Activated CD8-positive, alpha-beta memory T cell treated with anti-CD3 and anti-CD28 coated beads, Interleukin-2, amount 10 ng/mL, durations not matched to agents 7 days and 5 days (primary cell): ENCODE results near the gene SEMA4B. TPM values are rescaled to one million over a fixed set of nuclear protein-coding genes. Genes with fewer than 3 reads are reported as not detected.

Experiments used
- ATAC-seq: fragments of 150-1000 bp; cut with Tn5 transposase; one replicate; pipeline ENCODE4 v1.10.0; 2021; ENCODE audit warnings: moderate library complexity
- CTCF ChIA-PET: fragments of 350-600 bp; sonication (Branson Sonifier 250); formaldehyde crosslinking; loops from one replicate; lab custom pipeline; 2021; ENCODE audit warnings: antibody characterized with exemption; lab: Charles Lee
- DNase-seq: peaks from one replicate; pipeline ENCODE4 v3.0.0-alpha.2; 2020
- H3K27ac Mint-ChIP-seq: one replicate; pipeline ENCODE4 v1.8.0; 2021; ENCODE audit warnings: mild to moderate bottlenecking, mixed read lengths
- H3K27me3 Mint-ChIP-seq: one replicate; pipeline ENCODE4 v1.8.0; 2021; ENCODE audit warnings: mixed read lengths
- H3K36me3 Mint-ChIP-seq: one replicate; pipeline ENCODE4 v1.8.0; 2021; ENCODE audit warnings: mild to moderate bottlenecking, mixed read lengths
- H3K4me1 Mint-ChIP-seq: one replicate; pipeline ENCODE4 v1.8.0; 2021; ENCODE audit warnings: mixed read lengths
- H3K4me3 Mint-ChIP-seq: one replicate; pipeline ENCODE4 v1.8.0; 2021; ENCODE audit warnings: mild to moderate bottlenecking, moderate library complexity, mixed read lengths
- H3K9me3 Mint-ChIP-seq: one replicate; pipeline ENCODE4 v1.8.0; 2022; ENCODE audit warnings: low read depth, mixed read lengths
- total RNA-seq, 2 experiments: library from RNA; stranded (reverse); gene quantifications; one replicate each; pipeline ENCODE4 v1.2.3, GENCODE V29; 2021

The SEMA4B gene
- total RNA-seq, 2 experiments from 2014 or later, result 6.0 to 13.8 TPM

DNA sequence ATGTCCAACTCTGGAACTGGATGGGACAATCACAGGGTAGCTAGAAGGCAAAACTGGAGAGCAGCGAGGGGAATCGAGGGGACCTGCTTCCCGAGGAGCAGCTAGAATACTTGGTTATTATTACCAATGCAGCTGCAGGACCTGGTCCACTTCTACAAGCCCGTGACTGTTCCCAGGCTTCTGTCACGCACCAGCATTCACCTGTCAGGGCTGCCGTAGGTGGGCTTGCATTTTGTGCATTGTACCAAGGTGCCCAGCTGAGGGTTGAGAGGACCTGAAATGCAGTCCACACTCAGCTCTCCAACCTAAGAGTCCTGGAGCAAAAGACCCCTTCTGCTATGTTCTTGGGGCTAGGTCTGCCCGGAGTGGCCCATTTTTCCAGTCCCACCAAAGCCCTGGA lies 2.3 kb downstream of the SEMA4B start:
- DNase-seq (no peak), ATAC-seq (no peak)
- H3K27ac Mint-ChIP-seq, result no peak overlapping the region
- no peaks in the 10 kb centered on the region for H3K9me3 Mint-ChIP-seq
- CTCF ChIA-PET, result interaction anchor here (0.6 to 1.8 kb wide), 3 partner anchors 9 to 60 kb away, joined by 3 to 6 read pairs (median 3); no protein-coding TSS in a partner anchor
- peaks cover 5% of the 10 kb centered on the region for H3K27me3 Mint-ChIP-seq
- no peak overlapping the region for H3K4me3 Mint-ChIP-seq
- H3K4me1 Mint-ChIP-seq, result peaks cover 11% of the 10 kb centered on the region
- no peaks in the 10 kb centered on the region for H3K36me3 Mint-ChIP-seq

DNA sequence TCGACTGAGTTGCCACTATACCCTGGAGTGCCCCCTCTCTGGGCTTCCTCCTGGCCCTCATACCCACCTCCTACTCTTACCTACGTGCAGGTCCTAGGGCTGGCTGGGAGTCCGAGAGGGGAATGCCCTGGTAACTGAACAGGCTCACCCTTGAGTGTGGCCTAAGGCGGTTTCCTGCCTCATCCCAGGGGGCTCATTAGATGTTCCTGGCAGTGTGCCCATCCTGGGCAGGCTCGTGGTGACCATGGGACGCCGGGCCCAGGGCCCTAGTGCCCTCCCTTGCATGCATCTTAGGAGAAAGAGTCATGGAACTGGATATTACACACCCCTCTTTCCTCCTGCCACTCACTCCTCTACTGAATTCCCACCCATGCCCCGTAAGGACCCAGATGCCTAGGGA lies 2.8 kb downstream of the SEMA4B start:
- Mint-ChIP-seq H3K4me3 (no peak overlapping the region), H3K36me3 (no peaks in the 10 kb centered on the region), H3K27me3 (peaks cover 5% of the 10 kb centered on the region), H3K27ac (no peak overlapping the region), H3K4me1 (peaks cover 14% of the 10 kb centered on the region), H3K9me3 (no peaks in the 10 kb centered on the region)
- CTCF ChIA-PET, result interaction anchor here (0.6 kb wide), 1 partner anchor 53 kb away, joined by 3 read pairs; no protein-coding TSS in a partner anchor
- DNase-seq, result no peak
- no peak for ATAC-seq

- H3K27ac Mint-ChIP-seq, result no peak overlapping the region
- H3K9me3 Mint-ChIP-seq, result no peaks in the 10 kb centered on the region
- H3K4me1 Mint-ChIP-seq, result peaks cover 26% of the 10 kb centered on the region
- H3K36me3 Mint-ChIP-seq, result no peaks in the 10 kb centered on the region
- ATAC-seq (no peak), DNase-seq (no peak)
- H3K4me3 Mint-ChIP-seq, result no peak overlapping the region
- CTCF ChIA-PET, result interaction anchor here (1.4 kb wide), 1 partner anchor 16 kb away, joined by 3 read pairs; no protein-coding TSS in a partner anchor
- peaks cover 5% of the 10 kb centered on the region for H3K27me3 Mint-ChIP-seq
Measured at GRCh38 chr15:90205050-90205848, 4.1 kb downstream of the SEMA4B start.

DNA sequence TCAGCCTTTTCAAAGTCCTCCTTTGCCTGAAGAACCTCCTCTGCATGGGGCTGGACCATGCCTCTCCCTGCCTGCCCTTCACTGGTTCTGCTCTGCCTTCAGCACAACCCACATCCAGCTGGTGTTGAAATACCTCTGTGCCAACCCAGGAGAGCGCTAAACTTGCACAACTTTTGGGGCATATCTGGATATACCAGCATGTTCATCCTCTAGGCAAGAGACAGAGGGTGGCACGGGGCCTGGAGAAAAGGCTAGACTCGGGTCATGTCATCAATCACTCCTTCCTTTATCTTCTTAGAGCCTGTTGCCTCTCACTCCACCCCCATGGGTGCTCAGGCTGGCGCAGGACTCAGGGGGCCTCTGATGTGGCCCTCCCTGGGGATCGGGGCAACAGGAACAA lies 4.8 kb downstream of the SEMA4B start:
- no peaks in the 10 kb centered on the region for H3K36me3 Mint-ChIP-seq
- H3K9me3 Mint-ChIP-seq, result no peaks in the 10 kb centered on the region

GRCh38 chr15:90207252-90207651 lies 6.1 kb downstream of the SEMA4B start:
- no peak for ATAC-seq
- peaks cover 33% of the 10 kb centered on the region for H3K4me1 Mint-ChIP-seq
- no peak for DNase-seq
- H3K36me3 Mint-ChIP-seq, result no peaks in the 10 kb centered on the region
- no peak overlapping the region for H3K4me3 Mint-ChIP-seq
- CTCF ChIA-PET, result no interaction called here
- H3K27me3 Mint-ChIP-seq, result peaks cover 5% of the 10 kb centered on the region
- H3K27ac Mint-ChIP-seq, result no peak overlapping the region
- H3K9me3 Mint-ChIP-seq, result no peaks in the 10 kb centered on the region

More for the DNA sequence above, 4.8 kb downstream of the SEMA4B start:
- Mint-ChIP-seq H3K4me3 (no peak overlapping the region), H3K4me1 (peaks cover 26% of the 10 kb centered on the region), H3K27me3 (peaks cover 5% of the 10 kb centered on the region), H3K27ac (no peak overlapping the region)
- CTCF ChIA-PET, result no interaction called here
- DNase-seq (no peak), ATAC-seq (no peak)

DNA sequence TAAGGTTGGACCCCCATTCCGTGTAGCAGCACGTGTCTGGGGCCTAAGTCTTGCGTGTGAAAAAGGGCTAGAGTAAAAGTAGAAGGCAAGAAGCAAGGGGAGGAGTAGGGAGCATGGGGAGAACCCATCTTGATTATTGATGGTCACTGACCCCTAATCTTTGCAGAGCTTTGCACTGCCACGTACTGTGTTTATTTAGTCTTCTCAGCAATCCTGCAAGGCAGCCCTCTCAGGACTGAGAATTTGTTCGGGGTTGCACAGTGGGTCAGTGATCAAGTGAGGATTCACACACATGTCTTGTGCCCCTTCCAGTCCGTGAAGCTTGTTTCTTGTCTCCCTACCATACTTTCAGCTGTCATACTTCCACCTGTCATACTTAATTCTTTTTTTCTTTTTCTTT lies 7.2 kb downstream of the SEMA4B start:
- ATAC-seq (no peak), DNase-seq (no peak)
- H3K4me3 Mint-ChIP-seq, result no peak overlapping the region
- H3K36me3 Mint-ChIP-seq, result no peaks in the 10 kb centered on the region
- no peaks in the 10 kb centered on the region for H3K27me3 Mint-ChIP-seq
- no peak overlapping the region for H3K27ac Mint-ChIP-seq
- CTCF ChIA-PET, result interaction anchor here (0.8 to 0.9 kb wide), 2 partner anchors 11 to 65 kb away, joined by 3 to 4 read pairs; no protein-coding TSS in a partner anchor
- H3K4me1 Mint-ChIP-seq, result peaks cover 27% of the 10 kb centered on the region
- no peaks in the 10 kb centered on the region for H3K9me3 Mint-ChIP-seq

DNA sequence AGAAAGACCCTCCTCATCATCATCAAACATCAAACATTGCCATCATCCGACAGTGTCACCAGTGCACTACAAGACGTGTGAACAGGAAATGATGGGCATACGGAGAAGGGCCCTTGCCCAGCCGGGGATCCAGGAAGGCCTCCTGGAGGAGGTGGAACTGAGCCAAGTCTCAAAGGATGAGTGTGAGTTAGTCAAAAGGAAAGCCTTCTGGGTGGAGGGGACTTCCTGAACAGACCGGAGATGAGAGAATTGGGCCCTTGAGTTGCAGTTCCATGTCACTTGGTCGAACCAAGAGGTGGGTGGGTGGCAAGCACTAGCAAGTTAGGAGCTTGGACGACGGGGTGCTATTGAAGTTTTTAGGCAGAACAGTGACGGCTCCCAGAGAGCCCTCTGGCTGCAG lies 8.5 kb downstream of the SEMA4B start:
- Mint-ChIP-seq H3K27ac (peak overlapping the region; percentile 63), H3K27me3 (no peaks in the 10 kb centered on the region), H3K9me3 (no peaks in the 10 kb centered on the region), H3K36me3 (no peaks in the 10 kb centered on the region), H3K4me3 (no peak overlapping the region), H3K4me1 (peaks cover 28% of the 10 kb centered on the region)
- CTCF ChIA-PET, result interaction anchor here (1.2 kb wide), 1 partner anchor 9 kb away, joined by 4 read pairs; the partner anchor contains the start of gene SEMA4B
- peak; percentile 59 for DNase-seq
- ATAC-seq, result peak; percentile 75

- Mint-ChIP-seq H3K36me3 (no peaks in the 10 kb centered on the region), H3K27me3 (no peaks in the 10 kb centered on the region), H3K4me3 (no peak overlapping the region), H3K4me1 (peaks cover 30% of the 10 kb centered on the region), H3K27ac (no peak overlapping the region), H3K9me3 (no peaks in the 10 kb centered on the region)
- CTCF ChIA-PET, result interaction anchor here (1.2 to 2.0 kb wide), 2 partner anchors 10 to 11 kb away, joined by 4 read pairs; partner anchors contain the start of gene SEMA4B
- ATAC-seq (no peak), DNase-seq (no peak)
Measured at GRCh38 chr15:90210593-90210992, 9.5 kb downstream of the SEMA4B start.

- H3K27me3 Mint-ChIP-seq, result no peaks in the 10 kb centered on the region
- ATAC-seq, result no peak
Measured at GRCh38 chr15:90211009-90211408, 9.9 kb downstream of the SEMA4B start.

GRCh38 chr15:90211440-90212143 lies 10.5 kb downstream of the SEMA4B start:
- H3K4me3 Mint-ChIP-seq, result no peak overlapping the region
- no peak overlapping the region for H3K27ac Mint-ChIP-seq
- ATAC-seq, result no peak
- H3K9me3 Mint-ChIP-seq, result no peaks in the 10 kb centered on the region
- no peaks in the 10 kb centered on the region for H3K27me3 Mint-ChIP-seq
- DNase-seq, result no peak
- H3K36me3 Mint-ChIP-seq, result peaks cover 1% of the 10 kb centered on the region
- peaks cover 33% of the 10 kb centered on the region for H3K4me1 Mint-ChIP-seq
- CTCF ChIA-PET, result interaction anchor here (2.0 kb wide), 1 partner anchor 10 kb away, joined by 4 read pairs; no protein-coding TSS in a partner anchor

More at GRCh38 chr15:90211009-90211408, 9.9 kb downstream of the SEMA4B start:
- Mint-ChIP-seq H3K4me1 (peaks cover 30% of the 10 kb centered on the region), H3K4me3 (no peak overlapping the region), H3K27ac (no peak overlapping the region), H3K9me3 (no peaks in the 10 kb centered on the region), H3K36me3 (no peaks in the 10 kb centered on the region)
- no peak for DNase-seq
- CTCF ChIA-PET, result interaction anchor here (2.0 kb wide), 1 partner anchor 10 kb away, joined by 4 read pairs; no protein-coding TSS in a partner anchor

- ATAC-seq, result no peak
- H3K4me1 Mint-ChIP-seq, result peaks cover 38% of the 10 kb centered on the region
- no peak overlapping the region for H3K27ac Mint-ChIP-seq
- no peaks in the 10 kb centered on the region for H3K9me3 Mint-ChIP-seq
- CTCF ChIA-PET, result interaction anchor here (2.0 kb wide), 1 partner anchor 9 kb away, joined by 4 read pairs; no protein-coding TSS in a partner anchor
- no peak overlapping the region for H3K4me3 Mint-ChIP-seq
- H3K27me3 Mint-ChIP-seq, result no peaks in the 10 kb centered on the region
- peaks cover 1% of the 10 kb centered on the region for H3K36me3 Mint-ChIP-seq
- DNase-seq, result no peak
Measured at GRCh38 chr15:90212221-90213098, 11.3 kb downstream of the SEMA4B start.

DNA sequence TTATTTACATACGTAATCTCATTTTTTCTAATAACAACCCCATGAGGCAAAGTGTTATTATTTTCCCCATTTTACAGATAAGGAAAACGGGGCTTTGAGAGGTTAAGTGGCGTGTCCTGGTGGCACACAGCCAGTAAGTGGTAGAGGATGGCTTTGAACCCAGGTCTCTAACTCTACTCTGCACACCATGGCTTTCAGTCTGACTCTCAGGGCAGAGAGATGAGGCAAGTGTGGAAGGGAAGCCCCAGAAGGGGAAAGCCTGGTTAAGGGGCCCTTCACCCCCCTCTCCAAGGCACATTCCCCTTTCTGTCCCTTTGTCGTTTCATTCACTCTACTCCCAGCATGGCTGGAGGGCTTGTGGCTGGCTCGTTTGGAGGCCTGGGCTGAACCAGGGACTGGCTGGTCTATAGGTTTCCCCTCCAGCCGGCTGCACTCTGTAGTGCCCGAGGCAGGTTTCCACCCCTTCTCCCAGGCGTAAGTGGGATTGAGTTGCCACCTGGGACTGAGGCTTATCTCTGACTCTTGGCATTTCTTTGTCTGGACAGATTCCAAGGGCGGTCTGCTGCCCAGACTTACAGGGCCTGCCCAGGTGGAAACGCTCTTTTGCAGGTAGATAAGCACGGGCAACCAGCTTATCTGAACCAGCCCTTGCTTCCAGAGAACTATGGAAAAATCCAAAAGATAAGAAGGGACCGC lies 12.1 kb downstream of the SEMA4B start:
- Mint-ChIP-seq H3K9me3 (no peaks in the 10 kb centered on the region), H3K27me3 (no peaks in the 10 kb centered on the region), H3K4me1 (peaks cover 41% of the 10 kb centered on the region), H3K27ac (no peak overlapping the region), H3K4me3 (no peak overlapping the region), H3K36me3 (peaks cover 1% of the 10 kb centered on the region)
- no peak for ATAC-seq
- DNase-seq, result no peak
- CTCF ChIA-PET, result interaction anchor here (0.7 kb wide), 1 partner anchor 326 kb away, joined by 3 read pairs; no protein-coding TSS in a partner anchor
